Suprapubic skin (tissue), 4 donors: ENCODE measurements around the gene L3MBTL4. TPM values are rescaled to one million over a fixed set of nuclear protein-coding genes. Genes with fewer than 3 reads are reported as not detected.

ENCODE experiments used
- DNase-seq, 2 donors: peaks; one replicate each; pipeline ENCODE4 v3.0.0-alpha.2; 2019; ENCODE audit warnings: low spot score in 2 of 2
- H3K27ac ChIP-seq: fragments of 200-600 bp; sonication (generic); one replicate; pipeline ENCODE4 v1.5.1; 2019
- H3K27me3 ChIP-seq: fragments of 200-600 bp; sonication (generic); one replicate; pipeline ENCODE4 v1.5.1; 2019
- H3K36me3 ChIP-seq: fragments of 200-600 bp; sonication (generic); one replicate; pipeline ENCODE4 v1.5.1; 2019
- H3K4me1 ChIP-seq: fragments of 200-600 bp; sonication (generic); one replicate; pipeline ENCODE4 v1.5.1; 2019
- H3K4me3 ChIP-seq: fragments of 200-600 bp; sonication (generic); one replicate; pipeline ENCODE4 v1.5.1; 2019; ENCODE audit warnings: mild to moderate bottlenecking
- H3K9me3 ChIP-seq: fragments of 200-600 bp; sonication (generic); one replicate; pipeline ENCODE4 v1.5.1; 2019
- CTCF ChIP-seq, 2 donors: fragments of 200-600 bp in 1 of 2; fragments of 450-650 bp in 1 of 2; sonication (generic) in 1 of 2; IDR thresholded peaks; one replicate each; pipeline ENCODE4 v1.5.1; 2016 to 2019; ENCODE audit warnings: antibody characterized with exemption in 2 of 2, mild to moderate bottlenecking in 1 of 2, moderate library complexity in 1 of 2
- EP300 ChIP-seq: sonication (generic); formaldehyde crosslinking; IDR thresholded peaks from one replicate; pipeline ENCODE4 v1.6.1; 2017; ENCODE audit warnings: antibody characterized with exemption
- POLR2A ChIP-seq, 2 donors: fragments of 450-650 bp; IDR thresholded peaks; one replicate each; pipeline ENCODE4 v1.6.1; 2017; ENCODE audit warnings: antibody characterized with exemption in 2 of 2, mild to moderate bottlenecking in 2 of 2, moderate library complexity in 2 of 2
- POLR2AphosphoS5 ChIP-seq, 3 donors: sonication (generic); formaldehyde crosslinking; IDR thresholded peaks; one replicate each; pipeline ENCODE4 v1.6.1; 2017; ENCODE audit warnings: antibody characterized with exemption in 3 of 3
- WGBS: methylation state at CpG from one replicate; pipeline ENCODE4 v1.1.5; 2018; 5-methylcytosine and 5-hydroxymethylcytosine counted together
- total RNA-seq, 4 donors: library from RNA; depleted of rRNA; stranded (reverse); fragments of >200 nt; gene quantifications; one replicate each; pipeline ENCODE4 v1.1.0, GENCODE V29; 2016

L3MBTL4 gene
- total RNA-seq, 4 donors from 2014 or later: 11.9 to 29.9 (median 14.4) TPM

DNA sequence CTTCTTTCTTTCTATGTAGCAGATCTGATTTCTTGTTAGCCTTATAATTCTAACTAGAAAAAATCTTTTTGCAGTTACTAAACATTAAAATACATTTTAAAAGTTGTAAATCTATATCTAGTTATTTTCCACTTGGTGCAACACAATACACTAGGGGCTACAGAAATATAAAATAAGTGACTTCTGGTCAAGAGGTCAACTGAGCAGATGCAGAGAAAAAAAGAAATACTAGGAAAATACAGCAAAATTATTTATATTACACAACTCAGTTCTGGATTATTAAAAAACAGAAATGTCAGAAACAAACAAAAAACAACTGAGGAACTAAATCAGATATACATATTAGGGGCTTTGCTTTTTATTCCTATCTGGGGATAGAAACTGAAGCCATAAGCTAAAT, 83.9 kb downstream of the L3MBTL4 start:
- Histone ChIP-seq H3K36me3 (no peaks in the 10 kb centered on the region), H3K4me1 (peaks cover 10% of the 10 kb centered on the region), H3K9me3 (no peaks in the 10 kb centered on the region), H3K27me3 (no peaks in the 10 kb centered on the region), H3K27ac (no peak overlapping the region), H3K4me3 (no peak overlapping the region)
- TF ChIP-seq EP300 (no peak), POLR2A (IDR thresholded peaks at IDR 0.05) (no peak), CTCF (IDR thresholded peaks at IDR 0.05) (no peak), POLR2AphosphoS5 (IDR thresholded peaks at IDR 0.05) (no peak)
- DNase-seq: no peak

DNA sequence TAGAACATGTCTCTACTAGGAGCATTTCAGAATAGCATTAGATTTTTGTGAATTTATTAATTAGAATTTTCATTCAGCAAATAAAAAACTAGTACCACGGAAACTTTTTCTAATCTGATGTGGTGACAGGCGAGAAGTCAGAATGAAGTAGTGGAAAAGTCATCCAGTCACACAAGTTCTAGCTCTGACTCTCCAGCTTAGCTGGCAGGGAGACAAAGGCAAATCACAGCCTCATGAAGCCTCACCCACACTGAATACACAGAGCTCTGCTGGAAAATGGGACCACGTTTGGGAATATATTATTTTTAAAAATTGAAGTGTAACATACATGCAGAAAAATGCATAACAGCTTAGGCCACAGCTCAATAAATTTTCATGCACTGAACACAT, 86.1 kb downstream of the L3MBTL4 start:
- 14% methylated on average over 3 of the region's 3 CpGs for WGBS
- H3K9me3 ChIP-seq: no peaks in the 10 kb centered on the region
- H3K4me3 ChIP-seq: no peak overlapping the region
- no peak overlapping the region for H3K27ac ChIP-seq
- no peaks in the 10 kb centered on the region for H3K27me3 ChIP-seq
- H3K4me1 ChIP-seq: peaks cover 10% of the 10 kb centered on the region
- TF ChIP-seq POLR2AphosphoS5 (IDR thresholded peaks at IDR 0.05): no peak
- no peak for TF ChIP-seq CTCF (IDR thresholded peaks at IDR 0.05)
- no peaks in the 10 kb centered on the region for H3K36me3 ChIP-seq
- DNase-seq: no peak

- Histone ChIP-seq H3K36me3 (no peaks in the 10 kb centered on the region), H3K4me1 (peaks cover 10% of the 10 kb centered on the region), H3K27ac (no peak overlapping the region), H3K4me3 (no peak overlapping the region), H3K27me3 (no peaks in the 10 kb centered on the region), H3K9me3 (no peaks in the 10 kb centered on the region)
- DNase-seq: no peak
- no peak for TF ChIP-seq EP300
- TF ChIP-seq POLR2AphosphoS5 (IDR thresholded peaks at IDR 0.05): no peak
- TF ChIP-seq CTCF (IDR thresholded peaks at IDR 0.05): no peak
- TF ChIP-seq POLR2A (IDR thresholded peaks at IDR 0.05): no peak
- 60% methylated on average over 2 of the region's 2 CpGs for WGBS
These were observed 86.7 kb downstream of the L3MBTL4 start for GRCh38 chr18:6327895-6328620.

DNA sequence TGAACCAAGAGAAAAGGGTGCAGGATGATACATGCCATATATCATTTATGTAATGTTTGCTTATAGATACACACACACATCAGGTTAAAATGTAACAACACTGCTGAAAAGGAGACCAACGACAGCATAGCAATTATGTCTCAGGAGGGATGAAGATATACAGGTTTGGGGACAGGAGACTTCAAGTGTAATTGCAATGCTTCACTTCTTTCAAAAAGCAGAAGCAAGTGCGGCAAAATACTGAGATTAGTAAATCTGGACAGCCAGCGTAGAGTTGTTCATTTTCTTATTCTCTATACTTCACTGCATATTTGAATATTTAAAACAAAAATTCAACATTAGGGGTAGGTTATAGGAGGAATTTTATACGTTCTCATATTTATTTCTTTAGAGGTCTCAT, 87.2 kb downstream of the L3MBTL4 start:
- H3K4me1 ChIP-seq: peaks cover 10% of the 10 kb centered on the region
- WGBS: 86% methylated on average over 4 of the region's 4 CpGs

DNA sequence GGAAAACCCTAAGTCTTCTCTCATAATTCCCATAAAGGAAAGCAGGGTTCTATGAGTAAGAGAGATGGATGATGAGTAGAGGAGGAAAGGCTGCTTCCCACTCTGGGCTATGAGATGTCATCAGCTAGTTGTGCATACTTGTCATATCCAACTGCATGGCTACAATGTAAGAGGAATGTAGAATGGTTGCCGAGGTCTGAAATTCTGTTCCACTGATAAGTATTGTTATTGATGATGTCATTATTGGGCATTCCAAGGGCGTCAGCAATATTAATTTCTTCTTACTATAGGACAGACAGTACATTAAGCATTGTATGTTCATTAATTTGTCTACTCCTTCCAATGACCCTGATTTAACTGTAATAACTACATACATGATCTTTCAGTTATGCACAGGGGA, 88.1 kb downstream of the L3MBTL4 start:
- no peak for DNase-seq
- peaks cover 10% of the 10 kb centered on the region for H3K4me1 ChIP-seq
- no peak overlapping the region for H3K27ac ChIP-seq
- no peak overlapping the region for H3K4me3 ChIP-seq
- no peaks in the 10 kb centered on the region for H3K9me3 ChIP-seq
- H3K36me3 ChIP-seq: no peaks in the 10 kb centered on the region
- TF ChIP-seq POLR2AphosphoS5 (IDR thresholded peaks at IDR 0.05): no peak
- 88% methylated on average over 2 of the region's 2 CpGs for WGBS
- H3K27me3 ChIP-seq: no peaks in the 10 kb centered on the region

More for the DNA sequence above, 87.2 kb downstream of the L3MBTL4 start:
- no peak for DNase-seq
- H3K27me3 ChIP-seq: no peaks in the 10 kb centered on the region
- no peak overlapping the region for H3K4me3 ChIP-seq
- no peak overlapping the region for H3K27ac ChIP-seq
- no peaks in the 10 kb centered on the region for H3K9me3 ChIP-seq
- TF ChIP-seq EP300: no peak
- no peak for TF ChIP-seq POLR2AphosphoS5 (IDR thresholded peaks at IDR 0.05)
- TF ChIP-seq CTCF (IDR thresholded peaks at IDR 0.05): no peak
- H3K36me3 ChIP-seq: no peaks in the 10 kb centered on the region
